Endodermal cell (in vitro differentiated cells): ENCODE data around the gene ACBD5. TPM values are rescaled to one million over a fixed set of nuclear protein-coding genes. Genes with fewer than 3 reads are reported as not detected.

Experiments used
- DNase-seq: peaks from one replicate; pipeline ENCODE4 v3.0.0-alpha.2; 2017
- H3K27ac ChIP-seq: 2 replicates; pipeline ENCODE4 v1.5.1; 2013; ENCODE audit warnings: mild to moderate bottlenecking, low read depth, low read length, moderate library complexity
- H3K27me3 ChIP-seq: 2 replicates; pipeline ENCODE4 v1.6.1; 2013; ENCODE audit warnings: mild to moderate bottlenecking, low read length, moderate library complexity; ENCODE audit not compliant: insufficient read depth, control insufficient read depth, poor library complexity, severe bottlenecking
- H3K36me3 ChIP-seq: 2 replicates; pipeline ENCODE4 v1.7.0; 2013; ENCODE audit warnings: mild to moderate bottlenecking, low read length, moderate library complexity; ENCODE audit not compliant: control insufficient read depth, insufficient read depth
- H3K4me1 ChIP-seq: one replicate; pipeline ENCODE4 v1.7.0; 2013; ENCODE audit warnings: low read length; ENCODE audit not compliant: control insufficient read depth, insufficient read depth
- H3K4me3 ChIP-seq: 2 replicates; pipeline ENCODE4 v1.5.1; 2013; ENCODE audit warnings: mild to moderate bottlenecking, low read length, moderate library complexity
- H3K9ac ChIP-seq: 2 replicates; pipeline ENCODE4 v1.6.1; 2013; ENCODE audit warnings: mild to moderate bottlenecking, low read length, moderate library complexity; ENCODE audit not compliant: poor library complexity, severe bottlenecking; ENCODE audit errors: extremely low read depth
- H3K9me3 ChIP-seq: 2 replicates; pipeline ENCODE4 v1.6.1; 2013; ENCODE audit warnings: mild to moderate bottlenecking, low read length, moderate library complexity; ENCODE audit not compliant: control insufficient read depth
- H3K27ac Mint-ChIP-seq: 2 replicates; pipeline ENCODE4 v1.8.0; 2020; ENCODE audit warnings: mixed read lengths
- H3K27me3 Mint-ChIP-seq: 2 replicates; pipeline ENCODE4 v1.8.0; 2021; ENCODE audit warnings: mild to moderate bottlenecking, mixed read lengths; ENCODE audit not compliant: insufficient read depth
- H3K36me3 Mint-ChIP-seq: 2 replicates; pipeline ENCODE4 v1.8.0; 2020; ENCODE audit warnings: low read depth, mixed read lengths
- H3K4me1 Mint-ChIP-seq: 2 replicates; pipeline ENCODE4 v1.8.0; 2020; ENCODE audit warnings: mixed read lengths
- H3K4me3 Mint-ChIP-seq: 2 replicates; pipeline ENCODE4 v1.8.0; 2020; ENCODE audit warnings: mild to moderate bottlenecking, moderate library complexity, mixed read lengths
- H3K9me3 Mint-ChIP-seq: 2 replicates; pipeline ENCODE4 v1.8.0; 2020; ENCODE audit warnings: mild to moderate bottlenecking, mixed read lengths
- CTCF ChIP-seq: fragments of 200-600 bp; sonication (generic); conservative IDR thresholded peaks from 2 replicates; pipeline ENCODE4 v1.5.0; 2021; ENCODE audit warnings: antibody characterized with exemption, mild to moderate bottlenecking
- WGBS, 2 experiments: methylation state at CpG; one replicate each; pipeline versions ENCODE4 v1.1.5 to v1.1.7; 2013; ENCODE audit warnings: missing lambda C conversion rate in 2 of 2, mixed read lengths in 1 of 2; ENCODE audit not compliant: insufficient coverage in 1 of 2, insufficient read length in 1 of 2; 5-methylcytosine and 5-hydroxymethylcytosine counted together
- total RNA-seq, 2 donors: library from RNA; stranded (reverse); fragmentation: NEBNext Ultra II Directional in 1 of 2; extraction: Animal tissue kit (Norgen Biotek cat#: 25700) in 1 of 2; gene quantifications; 2 replicates in 1 of 2; 3 replicates in 1 of 2; pipeline ENCODE4 v1.2.1, GENCODE V29; 2021

The ACBD5 gene
- total RNA-seq, 2 donors from 2014 or later: 13.7 to 20.7 TPM

- Histone ChIP-seq H3K4me1 (no peaks in the 10 kb centered on the region), H3K9ac (no peak overlapping the region), H3K27me3 (peaks cover 44% of the 10 kb centered on the region), H3K27ac (no peak overlapping the region), H3K36me3 (no peaks in the 10 kb centered on the region), H3K9me3 (no peaks in the 10 kb centered on the region), H3K4me3 (no peak overlapping the region)
- 96 to 98% methylated on average over 17 to 41 of the region's 58 CpGs for WGBS, 2 experiments
- Mint-ChIP-seq H3K27me3 (peaks cover 58% of the 10 kb centered on the region), H3K4me3 (no peak overlapping the region), H3K27ac (no peak overlapping the region), H3K4me1 (peaks cover 3% of the 10 kb centered on the region), H3K36me3 (peaks cover 3% of the 10 kb centered on the region), H3K9me3 (peaks cover 16% of the 10 kb centered on the region)
- no peak for DNase-seq
- no peak for TF ChIP-seq CTCF
These were observed 15.9 kb upstream of the ACBD5 start for GRCh38 chr10:27256299-27257189.

- Mint-ChIP-seq H3K4me1 (peaks cover 2% of the 10 kb centered on the region), H3K9me3 (peaks cover 16% of the 10 kb centered on the region), H3K27me3 (peaks cover 39% of the 10 kb centered on the region), H3K36me3 (peaks cover 8% of the 10 kb centered on the region), H3K27ac (no peak overlapping the region), H3K4me3 (peak overlapping the region; percentile 58)
- 90 to 93% methylated on average over 4 to 5 of the region's 5 CpGs for WGBS, 2 experiments
- no peaks in the 10 kb centered on the region for H3K36me3 ChIP-seq
- TF ChIP-seq CTCF: no peak
- H3K4me3 ChIP-seq: no peak overlapping the region
- no peak for DNase-seq
- no peak overlapping the region for H3K9ac ChIP-seq
- no peaks in the 10 kb centered on the region for H3K9me3 ChIP-seq
- peaks cover 15% of the 10 kb centered on the region for H3K27me3 ChIP-seq
- no peak overlapping the region for H3K27ac ChIP-seq
- H3K4me1 ChIP-seq: no peaks in the 10 kb centered on the region
These were observed 13.0 kb upstream of the ACBD5 start for GRCh38 chr10:27253576-27253975.

GRCh38 chr10:27252267-27253000 is 11.8 kb upstream of the ACBD5 start:
- Mint-ChIP-seq H3K27ac (peak overlapping the region; percentile 72), H3K4me3 (peak overlapping the region; percentile 58), H3K9me3 (peaks cover 14% of the 10 kb centered on the region), H3K36me3 (peaks cover 8% of the 10 kb centered on the region), H3K4me1 (no peaks in the 10 kb centered on the region), H3K27me3 (peaks cover 27% of the 10 kb centered on the region)
- peak; percentile 97 for TF ChIP-seq CTCF
- no peaks in the 10 kb centered on the region for H3K9me3 ChIP-seq
- H3K4me1 ChIP-seq: no peaks in the 10 kb centered on the region
- peak; percentile 98 for DNase-seq
- no peak overlapping the region for H3K27ac ChIP-seq
- H3K4me3 ChIP-seq: no peak overlapping the region
- H3K9ac ChIP-seq: no peak overlapping the region
- no peaks in the 10 kb centered on the region for H3K36me3 ChIP-seq
- peaks cover 3% of the 10 kb centered on the region for H3K27me3 ChIP-seq
- 92 to 97% methylated on average over 20 to 61 of the region's 63 CpGs for WGBS, 2 experiments
